B cell (primary cell): Measurements from ENCODE around the gene CLN6.

Source experiments
- EZH2 ChIP-seq: IDR thresholded peaks from 2 replicates; pipeline ENCODE4 v1.6.1; 2012; ENCODE audit warnings: borderline replicate concordance, low read depth, mild to moderate bottlenecking, moderate library complexity, low read length; ENCODE audit not compliant: insufficient read depth, poor library complexity, severe bottlenecking
- TF ChIP-seq, protein P1 (sequence below): fragments of 200-600 bp; IDR thresholded peaks from one replicate; pipeline ENCODE4 v1.8.0; 2022; ENCODE audit warnings: antibody characterized with exemption, mild to moderate bottlenecking

DNA sequence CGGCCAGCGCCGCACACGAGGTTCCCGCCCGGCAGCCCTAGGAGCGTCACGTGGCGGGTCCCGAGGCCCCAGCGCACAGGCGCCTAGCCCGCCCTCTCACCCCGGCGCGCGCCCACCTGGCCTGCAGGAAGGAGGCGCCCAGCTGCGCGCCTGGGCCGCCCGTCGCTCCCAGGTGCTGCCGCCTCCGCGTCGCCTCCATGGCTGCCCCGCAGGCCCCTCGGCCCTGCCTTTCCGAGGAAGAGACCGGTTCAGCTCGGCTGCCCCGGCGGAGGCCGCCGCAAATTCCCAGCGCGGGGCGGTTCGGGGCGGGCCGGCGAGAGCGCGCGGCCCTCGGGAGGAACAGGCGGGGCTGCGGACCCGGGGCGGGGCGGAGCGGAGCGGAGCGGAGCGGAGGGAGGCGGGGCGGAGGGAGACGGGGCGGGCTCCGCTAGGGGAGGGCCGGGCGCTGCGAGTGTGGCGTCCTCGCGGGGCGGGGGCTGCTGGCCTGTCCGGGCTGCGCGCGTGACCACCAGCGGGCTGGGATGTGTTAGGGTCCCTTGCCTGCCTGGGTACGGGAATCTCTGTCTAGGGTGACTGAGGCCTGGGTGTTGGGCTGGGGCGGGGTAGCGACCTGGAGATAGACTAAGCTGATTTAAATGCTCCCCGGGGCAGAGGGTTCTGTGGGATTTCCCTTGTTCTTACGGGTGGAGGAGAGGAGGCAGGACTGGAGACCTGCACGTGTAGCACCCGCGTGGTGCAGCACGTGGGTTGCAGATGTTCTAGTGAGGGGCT, at the start of gene CLN6:
- TF ChIP-seq, protein P1, sequence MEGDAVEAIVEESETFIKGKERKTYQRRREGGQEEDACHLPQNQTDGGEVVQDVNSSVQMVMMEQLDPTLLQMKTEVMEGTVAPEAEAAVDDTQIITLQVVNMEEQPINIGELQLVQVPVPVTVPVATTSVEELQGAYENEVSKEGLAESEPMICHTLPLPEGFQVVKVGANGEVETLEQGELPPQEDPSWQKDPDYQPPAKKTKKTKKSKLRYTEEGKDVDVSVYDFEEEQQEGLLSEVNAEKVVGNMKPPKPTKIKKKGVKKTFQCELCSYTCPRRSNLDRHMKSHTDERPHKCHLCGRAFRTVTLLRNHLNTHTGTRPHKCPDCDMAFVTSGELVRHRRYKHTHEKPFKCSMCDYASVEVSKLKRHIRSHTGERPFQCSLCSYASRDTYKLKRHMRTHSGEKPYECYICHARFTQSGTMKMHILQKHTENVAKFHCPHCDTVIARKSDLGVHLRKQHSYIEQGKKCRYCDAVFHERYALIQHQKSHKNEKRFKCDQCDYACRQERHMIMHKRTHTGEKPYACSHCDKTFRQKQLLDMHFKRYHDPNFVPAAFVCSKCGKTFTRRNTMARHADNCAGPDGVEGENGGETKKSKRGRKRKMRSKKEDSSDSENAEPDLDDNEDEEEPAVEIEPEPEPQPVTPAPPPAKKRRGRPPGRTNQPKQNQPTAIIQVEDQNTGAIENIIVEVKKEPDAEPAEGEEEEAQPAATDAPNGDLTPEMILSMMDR, result no peak
- no peak for TF ChIP-seq EZH2
